HEK293 (cell line): Measurements from ENCODE around the gene ZNF296.

ENCODE experiments used
- GLIS2 ChIP-seq: fragments of 450-650 bp; formaldehyde crosslinking; IDR thresholded peaks from 2 replicates; pipeline ENCODE4 v1.5.1; 2016; ENCODE audit warnings: missing biosample characterization, missing genetic modification characterization
- ZNF274 ChIP-seq, 2 experiments: fragments of 200-500 bp in 1 of 2; fragments of 450-650 bp in 1 of 2; sonication (Bioruptor generic) in 1 of 2; formaldehyde crosslinking in 1 of 2; IDR thresholded peaks; 2 replicates each; pipeline versions ENCODE4 v1.5.1 to v1.6.1; 2014 to 2016; ENCODE audit warnings: borderline replicate concordance in 1 of 2, inconsistent platforms in 1 of 2, low read length in 1 of 2, missing biosample characterization in 1 of 2, missing genetic modification characterization in 1 of 2

DNA sequence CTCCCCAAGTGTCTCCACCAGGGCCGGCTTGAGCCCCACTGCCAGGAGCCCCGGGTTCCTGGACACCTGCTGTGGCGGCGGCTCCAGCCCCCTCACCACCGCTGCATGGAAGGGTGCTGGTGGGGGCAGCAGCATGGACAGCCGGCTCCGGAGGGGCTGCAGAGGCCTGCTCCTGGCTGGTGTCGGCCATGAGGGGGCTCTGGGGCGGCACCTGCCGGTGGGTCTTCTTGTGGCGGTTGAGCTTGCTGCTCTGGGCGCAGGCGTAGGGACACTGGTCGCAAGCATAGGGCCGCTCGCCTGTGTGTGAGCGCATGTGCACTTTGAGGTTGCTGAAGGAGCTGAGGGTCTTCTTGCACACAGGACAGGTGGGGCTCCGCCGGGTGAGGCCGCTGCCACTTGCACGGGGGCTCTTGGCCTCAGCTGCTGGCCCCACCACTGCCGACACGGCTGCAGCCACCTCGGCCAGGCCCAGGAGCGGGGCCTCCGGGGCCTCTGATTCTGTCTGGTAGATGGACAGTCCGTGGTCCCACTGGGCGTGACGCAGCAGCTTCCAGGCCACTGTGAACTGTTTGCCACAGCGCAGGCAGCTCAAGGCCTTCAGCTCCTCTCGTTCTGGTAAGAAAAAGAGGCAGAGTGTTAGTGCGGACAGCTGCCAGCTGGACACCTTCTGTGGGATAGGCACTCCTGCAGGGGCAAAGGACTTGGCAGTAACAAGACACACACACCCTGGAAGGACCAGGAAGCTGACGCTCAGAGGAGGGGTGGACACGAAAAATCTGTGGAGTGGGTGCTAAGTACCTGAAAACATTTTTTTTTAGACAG is 4.1 kb downstream of the ZNF296 start:
- no peak for TF ChIP-seq GLIS2
- no peak for TF ChIP-seq ZNF274 (IDR thresholded peaks at IDR 0.05; ENCODE audit: low read length)
- TF ChIP-seq ZNF274 (tag by site-specific recombination; IDR thresholded peaks at IDR 0.05; ENCODE audit: borderline replicate concordance), result no peak
